GM23338 (cell line): Measurements from ENCODE around the gene MAP1LC3C. TPM values are rescaled to one million over a fixed set of nuclear protein-coding genes. Genes with fewer than 3 reads are reported as not detected.

Experiments
- ATAC-seq: fragments of 200-7000 bp; cut with Tn5 transposase; 3 replicates; pipeline ENCODE4 v1.9.1; 2020
- DNase-seq: peaks from one replicate; pipeline ENCODE4 v3.0.0-alpha.2; 2015; ENCODE audit warnings: low spot score
- H2AFZ ChIP-seq: fragments of 200-600 bp; sonication (generic); 2 replicates; pipeline ENCODE4 v1.8.0; 2016; ENCODE audit warnings: antibody characterized with exemption, mild to moderate bottlenecking, moderate library complexity
- H3F3A ChIP-seq: fragments of 200-600 bp; sonication (generic); replicated peaks from 2 replicates; pipeline ENCODE4 v1.8.0; 2017; ENCODE audit warnings: antibody characterized with exemption, mixed run types, low read depth
- H3K27ac ChIP-seq: fragments of 200-600 bp; sonication (generic); 2 replicates; pipeline ENCODE4 v1.6.1; 2016; ENCODE audit warnings: low read depth
- H3K27me3 ChIP-seq: fragments of 200-600 bp; sonication (generic); 2 replicates; pipeline ENCODE4 v1.8.0; 2016; ENCODE audit warnings: mild to moderate bottlenecking, mixed run types, moderate library complexity; ENCODE audit not compliant: insufficient read depth
- H3K36me3 ChIP-seq: fragments of 200-600 bp; sonication (generic); 2 replicates; pipeline ENCODE4 v1.8.0; 2016; ENCODE audit warnings: mild to moderate bottlenecking; ENCODE audit not compliant: insufficient read depth
- H3K4me1 ChIP-seq: fragments of 200-600 bp; sonication (generic); 2 replicates; pipeline ENCODE4 v1.8.0; 2016; ENCODE audit warnings: mild to moderate bottlenecking, moderate library complexity; ENCODE audit not compliant: insufficient read depth
- H3K4me2 ChIP-seq: fragments of 200-600 bp; sonication (generic); 2 replicates; pipeline ENCODE4 v1.7.1; 2017; ENCODE audit warnings: mixed run types
- H3K4me3 ChIP-seq: fragments of 200-600 bp; sonication (generic); 2 replicates; pipeline ENCODE4 v1.6.1; 2016; ENCODE audit warnings: mixed run types
- H3K79me2 ChIP-seq: fragments of 200-600 bp; sonication (generic); replicated peaks from 2 replicates; pipeline ENCODE4 v1.8.0; 2017; ENCODE audit warnings: mild to moderate bottlenecking; ENCODE audit not compliant: insufficient read depth
- H3K9me2 ChIP-seq: fragments of 200-600 bp; sonication (generic); 2 replicates; pipeline ENCODE4 v1.8.0; 2017; ENCODE audit not compliant: insufficient read depth
- H4K20me1 ChIP-seq: fragments of 200-600 bp; sonication (generic); replicated peaks from 2 replicates; pipeline ENCODE4 v1.8.0; 2017; ENCODE audit warnings: mild to moderate bottlenecking; ENCODE audit not compliant: insufficient read depth
- H3K27ac Mint-ChIP-seq: 2 replicates; pipeline ENCODE4 v1.8.0; 2020; ENCODE audit warnings: inconsistent platforms, mild to moderate bottlenecking, moderate library complexity, mixed read lengths
- H3K27me3 Mint-ChIP-seq: 3 replicates; pipeline ENCODE4 v1.8.0; 2022; ENCODE audit warnings: low read depth, mild to moderate bottlenecking, moderate library complexity, mixed read lengths, inconsistent platforms; ENCODE audit not compliant: insufficient read depth, poor library complexity
- H3K36me3 Mint-ChIP-seq: 3 replicates; pipeline ENCODE4 v1.8.0; 2021; ENCODE audit warnings: low read depth, mild to moderate bottlenecking, inconsistent platforms, moderate library complexity, mixed read lengths
- H3K4me1 Mint-ChIP-seq: 3 replicates; pipeline ENCODE4 v1.8.0; 2020; ENCODE audit warnings: mild to moderate bottlenecking, inconsistent platforms, mixed read lengths
- H3K4me3 Mint-ChIP-seq: 3 replicates; pipeline ENCODE4 v1.8.0; 2021; ENCODE audit warnings: moderate library complexity, mild to moderate bottlenecking, inconsistent platforms, mixed read lengths
- H3K9me3 Mint-ChIP-seq: 3 replicates; pipeline ENCODE4 v1.8.0; 2020; ENCODE audit warnings: moderate library complexity, mild to moderate bottlenecking, inconsistent platforms, mixed read lengths
- CREB1 ChIP-seq: fragments of 250-450 bp; sonication (Bioruptor Pico); IDR thresholded peaks from 2 replicates; pipeline ENCODE4 v1.5.0; 2020; ENCODE audit warnings: low read depth, mild to moderate bottlenecking, moderate library complexity
- EZH2phosphoT487 ChIP-seq: fragments of 200-600 bp; sonication (generic); IDR thresholded peaks from one replicate; pipeline ENCODE4 v1.8.1; 2018; ENCODE audit warnings: antibody characterized with exemption; ENCODE audit not compliant: unreplicated experiment
- NANOG ChIP-seq: IDR thresholded peaks from 2 replicates; pipeline ENCODE4 v1.6.1; 2016; ENCODE audit warnings: antibody characterized with exemption, borderline replicate concordance
- STAT1 ChIP-seq: IDR thresholded peaks from one replicate; pipeline ENCODE4 v1.6.1; 2016; ENCODE audit warnings: antibody characterized with exemption; ENCODE audit not compliant: unreplicated experiment
- ZNF114 ChIP-seq: fragments of 250-450 bp; sonication (Bioruptor Pico); IDR thresholded peaks from 2 replicates; pipeline ENCODE4 v1.5.0; 2020; ENCODE audit warnings: mild to moderate bottlenecking, moderate library complexity
- polyA plus RNA-seq: library from polyadenylated mRNA; unstranded; fragments of >200 nt; fragmentation: Nextera tagmentation; extraction: Ambion mirVana; gene quantifications from 2 replicates; pipeline ENCODE4 v1.2.1, GENCODE V29; 2016
- total RNA-seq: library from RNA; depleted of rRNA; stranded (reverse); fragments of >200 nt; shearing (Covaris generic); gene quantifications from 2 replicates; pipeline ENCODE4 v1.2.3, GENCODE V29; 2014
- TF ChIP-seq, protein P1 (sequence below): IDR thresholded peaks from one replicate; pipeline ENCODE4 v1.6.1; 2018; ENCODE audit warnings: antibody characterized with exemption; ENCODE audit not compliant: unreplicated experiment
- TF ChIP-seq, protein P2 (sequence below): IDR thresholded peaks from 2 replicates; pipeline ENCODE4 v1.6.1; 2016; ENCODE audit warnings: antibody characterized with exemption
- TF ChIP-seq, protein P3 (sequence below), 2 experiments: fragments of 200-600 bp in 1 of 2; sonication (generic) in 1 of 2; conservative IDR thresholded peaks; 2 replicates each; pipeline versions ENCODE4 v1.5.1 to v1.6.1; 2016 to 2017; ENCODE audit warnings: antibody characterized with exemption in 2 of 2, low read depth in 2 of 2, mild to moderate bottlenecking in 2 of 2, moderate library complexity in 1 of 2
- TF ChIP-seq, protein P4 (sequence below): fragments of 250-450 bp; sonication (Bioruptor Pico); IDR thresholded peaks from 2 replicates; pipeline ENCODE4 v1.5.0; 2020; ENCODE audit warnings: mild to moderate bottlenecking, moderate library complexity

The MAP1LC3C gene
- total and polyA plus RNA-seq, 2 experiments from 2014 or later: 1.1 to 1.2 TPM

DNA sequence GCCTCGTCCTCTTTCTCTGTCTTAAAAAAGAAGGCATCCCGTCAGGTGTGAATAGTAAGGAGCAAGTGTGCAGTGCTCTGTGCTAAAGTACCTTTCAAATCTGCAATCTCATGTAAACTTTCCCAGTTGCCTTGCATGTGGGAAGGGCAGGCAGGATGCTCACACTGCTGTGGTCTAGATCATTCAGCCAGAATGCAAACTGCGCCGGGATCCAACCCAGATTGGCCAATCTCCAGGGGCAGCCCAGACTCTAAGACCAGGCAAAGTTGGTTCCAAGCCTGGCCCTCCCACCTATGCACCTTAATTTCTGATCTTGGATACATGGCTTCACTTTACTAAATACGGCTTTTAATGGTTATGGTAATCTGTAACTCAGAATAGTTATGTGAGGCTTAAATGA lies 3.2 kb upstream of the MAP1LC3C start:
- DNase-seq (no peak), ATAC-seq (no peak)
- Mint-ChIP-seq H3K4me3 (no peak overlapping the region), H3K9me3 (no peaks in the 10 kb centered on the region; the same call in 2 of the 3 replicates), H3K36me3 (no peaks in the 10 kb centered on the region), H3K27ac (no peak overlapping the region), H3K27me3 (peaks cover 8% of the 10 kb centered on the region), H3K4me1 (peaks cover 16% of the 10 kb centered on the region)
- TF ChIP-seq CREB1 (CRISPR knock-in tag): no peak
- TF ChIP-seq STAT1: no peak
- TF ChIP-seq EZH2phosphoT487: no peak
- TF ChIP-seq, protein P1, sequence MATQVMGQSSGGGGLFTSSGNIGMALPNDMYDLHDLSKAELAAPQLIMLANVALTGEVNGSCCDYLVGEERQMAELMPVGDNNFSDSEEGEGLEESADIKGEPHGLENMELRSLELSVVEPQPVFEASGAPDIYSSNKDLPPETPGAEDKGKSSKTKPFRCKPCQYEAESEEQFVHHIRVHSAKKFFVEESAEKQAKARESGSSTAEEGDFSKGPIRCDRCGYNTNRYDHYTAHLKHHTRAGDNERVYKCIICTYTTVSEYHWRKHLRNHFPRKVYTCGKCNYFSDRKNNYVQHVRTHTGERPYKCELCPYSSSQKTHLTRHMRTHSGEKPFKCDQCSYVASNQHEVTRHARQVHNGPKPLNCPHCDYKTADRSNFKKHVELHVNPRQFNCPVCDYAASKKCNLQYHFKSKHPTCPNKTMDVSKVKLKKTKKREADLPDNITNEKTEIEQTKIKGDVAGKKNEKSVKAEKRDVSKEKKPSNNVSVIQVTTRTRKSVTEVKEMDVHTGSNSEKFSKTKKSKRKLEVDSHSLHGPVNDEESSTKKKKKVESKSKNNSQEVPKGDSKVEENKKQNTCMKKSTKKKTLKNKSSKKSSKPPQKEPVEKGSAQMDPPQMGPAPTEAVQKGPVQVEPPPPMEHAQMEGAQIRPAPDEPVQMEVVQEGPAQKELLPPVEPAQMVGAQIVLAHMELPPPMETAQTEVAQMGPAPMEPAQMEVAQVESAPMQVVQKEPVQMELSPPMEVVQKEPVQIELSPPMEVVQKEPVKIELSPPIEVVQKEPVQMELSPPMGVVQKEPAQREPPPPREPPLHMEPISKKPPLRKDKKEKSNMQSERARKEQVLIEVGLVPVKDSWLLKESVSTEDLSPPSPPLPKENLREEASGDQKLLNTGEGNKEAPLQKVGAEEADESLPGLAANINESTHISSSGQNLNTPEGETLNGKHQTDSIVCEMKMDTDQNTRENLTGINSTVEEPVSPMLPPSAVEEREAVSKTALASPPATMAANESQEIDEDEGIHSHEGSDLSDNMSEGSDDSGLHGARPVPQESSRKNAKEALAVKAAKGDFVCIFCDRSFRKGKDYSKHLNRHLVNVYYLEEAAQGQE: no peak
- TF ChIP-seq NANOG: no peak
- TF ChIP-seq, protein P2, sequence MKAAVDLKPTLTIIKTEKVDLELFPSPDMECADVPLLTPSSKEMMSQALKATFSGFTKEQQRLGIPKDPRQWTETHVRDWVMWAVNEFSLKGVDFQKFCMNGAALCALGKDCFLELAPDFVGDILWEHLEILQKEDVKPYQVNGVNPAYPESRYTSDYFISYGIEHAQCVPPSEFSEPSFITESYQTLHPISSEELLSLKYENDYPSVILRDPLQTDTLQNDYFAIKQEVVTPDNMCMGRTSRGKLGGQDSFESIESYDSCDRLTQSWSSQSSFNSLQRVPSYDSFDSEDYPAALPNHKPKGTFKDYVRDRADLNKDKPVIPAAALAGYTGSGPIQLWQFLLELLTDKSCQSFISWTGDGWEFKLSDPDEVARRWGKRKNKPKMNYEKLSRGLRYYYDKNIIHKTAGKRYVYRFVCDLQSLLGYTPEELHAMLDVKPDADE: no peak
- no peak for TF ChIP-seq ZNF114 (CRISPR knock-in tag)
- TF ChIP-seq, protein P3, sequence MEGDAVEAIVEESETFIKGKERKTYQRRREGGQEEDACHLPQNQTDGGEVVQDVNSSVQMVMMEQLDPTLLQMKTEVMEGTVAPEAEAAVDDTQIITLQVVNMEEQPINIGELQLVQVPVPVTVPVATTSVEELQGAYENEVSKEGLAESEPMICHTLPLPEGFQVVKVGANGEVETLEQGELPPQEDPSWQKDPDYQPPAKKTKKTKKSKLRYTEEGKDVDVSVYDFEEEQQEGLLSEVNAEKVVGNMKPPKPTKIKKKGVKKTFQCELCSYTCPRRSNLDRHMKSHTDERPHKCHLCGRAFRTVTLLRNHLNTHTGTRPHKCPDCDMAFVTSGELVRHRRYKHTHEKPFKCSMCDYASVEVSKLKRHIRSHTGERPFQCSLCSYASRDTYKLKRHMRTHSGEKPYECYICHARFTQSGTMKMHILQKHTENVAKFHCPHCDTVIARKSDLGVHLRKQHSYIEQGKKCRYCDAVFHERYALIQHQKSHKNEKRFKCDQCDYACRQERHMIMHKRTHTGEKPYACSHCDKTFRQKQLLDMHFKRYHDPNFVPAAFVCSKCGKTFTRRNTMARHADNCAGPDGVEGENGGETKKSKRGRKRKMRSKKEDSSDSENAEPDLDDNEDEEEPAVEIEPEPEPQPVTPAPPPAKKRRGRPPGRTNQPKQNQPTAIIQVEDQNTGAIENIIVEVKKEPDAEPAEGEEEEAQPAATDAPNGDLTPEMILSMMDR (conservative IDR thresholded peaks at IDR 0.05; ENCODE audit: low read depth in 2 of 2): no peak
- TF ChIP-seq, protein P4, sequence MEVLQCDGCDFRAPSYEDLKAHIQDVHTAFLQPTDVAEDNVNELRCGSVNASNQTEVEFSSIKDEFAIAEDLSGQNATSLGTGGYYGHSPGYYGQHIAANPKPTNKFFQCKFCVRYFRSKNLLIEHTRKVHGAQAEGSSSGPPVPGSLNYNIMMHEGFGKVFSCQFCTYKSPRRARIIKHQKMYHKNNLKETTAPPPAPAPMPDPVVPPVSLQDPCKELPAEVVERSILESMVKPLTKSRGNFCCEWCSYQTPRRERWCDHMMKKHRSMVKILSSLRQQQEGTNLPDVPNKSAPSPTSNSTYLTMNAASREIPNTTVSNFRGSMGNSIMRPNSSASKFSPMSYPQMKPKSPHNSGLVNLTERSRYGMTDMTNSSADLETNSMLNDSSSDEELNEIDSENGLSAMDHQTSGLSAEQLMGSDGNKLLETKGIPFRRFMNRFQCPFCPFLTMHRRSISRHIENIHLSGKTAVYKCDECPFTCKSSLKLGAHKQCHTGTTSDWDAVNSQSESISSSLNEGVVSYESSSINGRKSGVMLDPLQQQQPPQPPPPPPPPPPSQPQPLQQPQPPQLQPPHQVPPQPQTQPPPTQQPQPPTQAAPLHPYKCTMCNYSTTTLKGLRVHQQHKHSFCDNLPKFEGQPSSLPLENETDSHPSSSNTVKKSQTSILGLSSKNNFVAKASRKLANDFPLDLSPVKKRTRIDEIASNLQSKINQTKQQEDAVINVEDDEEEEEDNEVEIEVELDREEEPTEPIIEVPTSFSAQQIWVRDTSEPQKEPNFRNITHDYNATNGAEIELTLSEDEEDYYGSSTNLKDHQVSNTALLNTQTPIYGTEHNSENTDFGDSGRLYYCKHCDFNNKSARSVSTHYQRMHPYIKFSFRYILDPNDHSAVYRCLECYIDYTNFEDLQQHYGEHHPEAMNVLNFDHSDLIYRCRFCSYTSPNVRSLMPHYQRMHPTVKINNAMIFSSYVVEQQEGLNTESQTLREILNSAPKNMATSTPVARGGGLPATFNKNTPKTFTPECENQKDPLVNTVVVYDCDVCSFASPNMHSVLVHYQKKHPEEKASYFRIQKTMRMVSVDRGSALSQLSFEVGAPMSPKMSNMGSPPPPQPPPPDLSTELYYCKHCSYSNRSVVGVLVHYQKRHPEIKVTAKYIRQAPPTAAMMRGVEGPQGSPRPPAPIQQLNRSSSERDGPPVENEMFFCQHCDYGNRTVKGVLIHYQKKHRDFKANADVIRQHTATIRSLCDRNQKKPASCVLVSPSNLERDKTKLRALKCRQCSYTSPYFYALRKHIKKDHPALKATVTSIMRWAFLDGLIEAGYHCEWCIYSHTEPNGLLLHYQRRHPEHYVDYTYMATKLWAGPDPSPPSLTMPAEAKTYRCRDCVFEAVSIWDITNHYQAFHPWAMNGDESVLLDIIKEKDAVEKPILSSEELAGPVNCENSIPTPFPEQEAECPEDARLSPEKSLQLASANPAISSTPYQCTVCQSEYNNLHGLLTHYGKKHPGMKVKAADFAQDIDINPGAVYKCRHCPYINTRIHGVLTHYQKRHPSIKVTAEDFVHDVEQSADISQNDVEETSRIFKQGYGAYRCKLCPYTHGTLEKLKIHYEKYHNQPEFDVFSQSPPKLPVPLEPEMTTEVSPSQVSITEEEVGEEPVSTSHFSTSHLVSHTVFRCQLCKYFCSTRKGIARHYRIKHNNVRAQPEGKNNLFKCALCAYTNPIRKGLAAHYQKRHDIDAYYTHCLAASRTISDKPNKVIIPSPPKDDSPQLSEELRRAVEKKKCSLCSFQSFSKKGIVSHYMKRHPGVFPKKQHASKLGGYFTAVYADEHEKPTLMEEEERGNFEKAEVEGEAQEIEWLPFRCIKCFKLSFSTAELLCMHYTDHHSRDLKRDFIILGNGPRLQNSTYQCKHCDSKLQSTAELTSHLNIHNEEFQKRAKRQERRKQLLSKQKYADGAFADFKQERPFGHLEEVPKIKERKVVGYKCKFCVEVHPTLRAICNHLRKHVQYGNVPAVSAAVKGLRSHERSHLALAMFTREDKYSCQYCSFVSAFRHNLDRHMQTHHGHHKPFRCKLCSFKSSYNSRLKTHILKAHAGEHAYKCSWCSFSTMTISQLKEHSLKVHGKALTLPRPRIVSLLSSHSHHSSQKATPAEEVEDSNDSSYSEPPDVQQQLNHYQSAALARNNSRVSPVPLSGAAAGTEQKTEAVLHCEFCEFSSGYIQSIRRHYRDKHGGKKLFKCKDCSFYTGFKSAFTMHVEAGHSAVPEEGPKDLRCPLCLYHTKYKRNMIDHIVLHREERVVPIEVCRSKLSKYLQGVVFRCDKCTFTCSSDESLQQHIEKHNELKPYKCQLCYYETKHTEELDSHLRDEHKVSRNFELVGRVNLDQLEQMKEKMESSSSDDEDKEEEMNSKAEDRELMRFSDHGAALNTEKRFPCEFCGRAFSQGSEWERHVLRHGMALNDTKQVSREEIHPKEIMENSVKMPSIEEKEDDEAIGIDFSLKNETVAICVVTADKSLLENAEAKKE (CRISPR knock-in tag): no peak
- Histone ChIP-seq H3K36me3 (no peaks in the 10 kb centered on the region), H3K9me2 (no peaks in the 10 kb centered on the region), H3F3A (no peaks in the 10 kb centered on the region), H3K79me2 (no peaks in the 10 kb centered on the region), H3K4me2 (no peak overlapping the region), H3K27me3 (no peaks in the 10 kb centered on the region), H2AFZ (0 out of 2 replicates have a peak overlapping the region, but pooled peaks have one; percentile 87), H3K4me1 (peaks cover 11% of the 10 kb centered on the region), H3K27ac (0 out of 2 replicates have a peak overlapping the region, but pooled peaks have one; percentile 7), H3K4me3 (no peak overlapping the region), H4K20me1 (no peaks in the 10 kb centered on the region)
